VCaP (cell line): Measurements from ENCODE around the gene DNAH9.

Experiments
- H3K27ac ChIP-seq: fragments of 450-650 bp; 2 replicates; pipeline ENCODE4 v1.5.1; 2017
- CTCF ChIP-seq: fragments of 450-650 bp; conservative IDR thresholded peaks from 2 replicates; pipeline ENCODE4 v1.5.1; 2017; ENCODE audit warnings: mild to moderate bottlenecking, moderate library complexity

Gene DNAH9

GRCh38 chr17:11598274-11599221, at the start of gene DNAH9:
Gene DNAH9, plus strand, starts transcription at chr17:11598470. Its CDS starts 29 bp downstream, at chr17:11598499.
- TF ChIP-seq CTCF, result no peak
- peak within 1 kb of the TSS; percentile 42 for H3K27ac ChIP-seq

GRCh38 chr17:11550431-11550830, 47.8 kb upstream of the DNAH9 start:
- no peak for TF ChIP-seq CTCF
- H3K27ac ChIP-seq, result no peak overlapping the region

- no peak for TF ChIP-seq CTCF
- no peak overlapping the region for H3K27ac ChIP-seq
Measured at GRCh38 chr17:11551442-11551841, 46.8 kb upstream of the DNAH9 start.

- no peak for TF ChIP-seq CTCF
- no peak overlapping the region for H3K27ac ChIP-seq
Measured at GRCh38 chr17:11553135-11553534, 45.1 kb upstream of the DNAH9 start.

- H3K27ac ChIP-seq, result no peak overlapping the region
- TF ChIP-seq CTCF, result no peak
Measured at GRCh38 chr17:11554042-11554441, 44.2 kb upstream of the DNAH9 start.

GRCh38 chr17:11554542-11554941, 43.7 kb upstream of the DNAH9 start:
- no peak overlapping the region for H3K27ac ChIP-seq
- no peak for TF ChIP-seq CTCF

GRCh38 chr17:11555530-11555929, 42.7 kb upstream of the DNAH9 start:
- no peak for TF ChIP-seq CTCF
- H3K27ac ChIP-seq, result no peak overlapping the region
